Measurements from ENCODE around the gene UBD.

UBD gene

DNA sequence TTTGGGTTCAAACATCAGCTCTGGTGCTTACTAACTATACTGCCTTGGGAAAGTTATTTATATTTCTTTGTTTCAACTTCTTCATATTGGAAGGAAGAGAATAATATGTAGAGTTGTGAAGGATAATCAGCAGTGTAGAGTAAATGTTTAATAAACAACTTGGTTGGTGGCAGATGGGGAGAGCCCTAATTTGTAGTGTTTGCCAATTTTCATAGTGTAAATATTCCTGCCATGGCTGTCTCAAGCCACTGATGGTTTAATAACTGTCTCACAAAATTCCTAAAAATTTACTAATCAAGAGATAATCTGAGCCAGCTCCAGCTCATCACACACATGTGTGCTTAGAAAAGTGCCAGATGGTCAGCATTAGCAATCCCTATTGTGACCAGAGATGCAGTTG lies 25.3 kb upstream of the UBD start, which contains the start of gene OR2H2:
Gene OR2H2, plus strand, starts transcription at position 301 of the 400 bp plus-strand sequence. CDS start 2,824 bp downstream, outside the sequence.
- Histone ChIP-seq H3K27me3 (ENCODE audit: insufficient read depth, poor library complexity, severe bottlenecking) (no peaks in the 10 kb centered on the region), H3K27ac (replicated peaks) (no peak within 1 kb of the TSS), H3K4me3 (replicated peaks; ENCODE audit: insufficient read depth, low read length) (no peak within 1 kb of the TSS)
- TF ChIP-seq POLR2AphosphoS5 (IDR thresholded peaks at IDR 0.05; ENCODE audit: low read depth) (no peak), GABPA (IDR thresholded peaks at IDR 0.05; ENCODE audit: low read depth) (no peak), SPI1 (IDR thresholded peaks at IDR 0.05; ENCODE audit: borderline replicate concordance, low read depth) (no peak)
- TF ChIP-seq, protein P1, sequence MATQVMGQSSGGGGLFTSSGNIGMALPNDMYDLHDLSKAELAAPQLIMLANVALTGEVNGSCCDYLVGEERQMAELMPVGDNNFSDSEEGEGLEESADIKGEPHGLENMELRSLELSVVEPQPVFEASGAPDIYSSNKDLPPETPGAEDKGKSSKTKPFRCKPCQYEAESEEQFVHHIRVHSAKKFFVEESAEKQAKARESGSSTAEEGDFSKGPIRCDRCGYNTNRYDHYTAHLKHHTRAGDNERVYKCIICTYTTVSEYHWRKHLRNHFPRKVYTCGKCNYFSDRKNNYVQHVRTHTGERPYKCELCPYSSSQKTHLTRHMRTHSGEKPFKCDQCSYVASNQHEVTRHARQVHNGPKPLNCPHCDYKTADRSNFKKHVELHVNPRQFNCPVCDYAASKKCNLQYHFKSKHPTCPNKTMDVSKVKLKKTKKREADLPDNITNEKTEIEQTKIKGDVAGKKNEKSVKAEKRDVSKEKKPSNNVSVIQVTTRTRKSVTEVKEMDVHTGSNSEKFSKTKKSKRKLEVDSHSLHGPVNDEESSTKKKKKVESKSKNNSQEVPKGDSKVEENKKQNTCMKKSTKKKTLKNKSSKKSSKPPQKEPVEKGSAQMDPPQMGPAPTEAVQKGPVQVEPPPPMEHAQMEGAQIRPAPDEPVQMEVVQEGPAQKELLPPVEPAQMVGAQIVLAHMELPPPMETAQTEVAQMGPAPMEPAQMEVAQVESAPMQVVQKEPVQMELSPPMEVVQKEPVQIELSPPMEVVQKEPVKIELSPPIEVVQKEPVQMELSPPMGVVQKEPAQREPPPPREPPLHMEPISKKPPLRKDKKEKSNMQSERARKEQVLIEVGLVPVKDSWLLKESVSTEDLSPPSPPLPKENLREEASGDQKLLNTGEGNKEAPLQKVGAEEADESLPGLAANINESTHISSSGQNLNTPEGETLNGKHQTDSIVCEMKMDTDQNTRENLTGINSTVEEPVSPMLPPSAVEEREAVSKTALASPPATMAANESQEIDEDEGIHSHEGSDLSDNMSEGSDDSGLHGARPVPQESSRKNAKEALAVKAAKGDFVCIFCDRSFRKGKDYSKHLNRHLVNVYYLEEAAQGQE (IDR thresholded peaks at IDR 0.05; ENCODE audit: insufficient replicate concordance, low read depth), result no peak
- TF ChIP-seq, protein P2, sequence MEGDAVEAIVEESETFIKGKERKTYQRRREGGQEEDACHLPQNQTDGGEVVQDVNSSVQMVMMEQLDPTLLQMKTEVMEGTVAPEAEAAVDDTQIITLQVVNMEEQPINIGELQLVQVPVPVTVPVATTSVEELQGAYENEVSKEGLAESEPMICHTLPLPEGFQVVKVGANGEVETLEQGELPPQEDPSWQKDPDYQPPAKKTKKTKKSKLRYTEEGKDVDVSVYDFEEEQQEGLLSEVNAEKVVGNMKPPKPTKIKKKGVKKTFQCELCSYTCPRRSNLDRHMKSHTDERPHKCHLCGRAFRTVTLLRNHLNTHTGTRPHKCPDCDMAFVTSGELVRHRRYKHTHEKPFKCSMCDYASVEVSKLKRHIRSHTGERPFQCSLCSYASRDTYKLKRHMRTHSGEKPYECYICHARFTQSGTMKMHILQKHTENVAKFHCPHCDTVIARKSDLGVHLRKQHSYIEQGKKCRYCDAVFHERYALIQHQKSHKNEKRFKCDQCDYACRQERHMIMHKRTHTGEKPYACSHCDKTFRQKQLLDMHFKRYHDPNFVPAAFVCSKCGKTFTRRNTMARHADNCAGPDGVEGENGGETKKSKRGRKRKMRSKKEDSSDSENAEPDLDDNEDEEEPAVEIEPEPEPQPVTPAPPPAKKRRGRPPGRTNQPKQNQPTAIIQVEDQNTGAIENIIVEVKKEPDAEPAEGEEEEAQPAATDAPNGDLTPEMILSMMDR (IDR thresholded peaks at IDR 0.05; ENCODE audit: insufficient read depth, low read length), result no peak
- DNase-seq (ENCODE audit: low read depth in 1 of 2, low spot score in 1 of 2), result no peak

DNA sequence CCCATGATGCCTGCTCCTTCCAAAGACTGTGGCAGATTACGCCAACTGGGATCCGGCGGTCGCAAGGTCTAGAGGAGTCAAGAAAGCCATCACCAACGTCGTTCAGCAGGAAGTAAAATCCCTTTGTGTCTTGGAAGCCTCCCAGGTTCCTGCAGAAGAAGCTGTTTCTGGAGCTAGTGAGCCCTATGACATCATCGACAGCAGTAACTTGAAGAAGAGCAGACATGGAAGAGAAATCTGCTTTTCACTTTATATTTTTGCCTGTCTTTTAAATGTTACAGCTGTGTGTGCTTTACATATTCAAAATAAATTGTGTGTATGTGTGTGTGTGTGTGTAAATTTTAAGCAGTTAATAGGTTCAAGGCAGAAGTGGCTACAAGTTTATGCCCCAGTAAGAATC lies 18.0 kb upstream of the UBD start:
- no peak for DNase-seq (ENCODE audit: low read depth in 1 of 2, low spot score in 1 of 2)
- Histone ChIP-seq H3K27ac (replicated peaks) (no peak overlapping the region), H3K4me3 (replicated peaks; ENCODE audit: insufficient read depth, low read length) (no peak overlapping the region), H3K27me3 (ENCODE audit: insufficient read depth, poor library complexity, severe bottlenecking) (no peaks in the 10 kb centered on the region)
- TF ChIP-seq SPI1 (IDR thresholded peaks at IDR 0.05; ENCODE audit: borderline replicate concordance, low read depth) (no peak), GABPA (IDR thresholded peaks at IDR 0.05; ENCODE audit: low read depth) (no peak), POLR2AphosphoS5 (IDR thresholded peaks at IDR 0.05; ENCODE audit: low read depth) (no peak)
- TF ChIP-seq, protein P1 (IDR thresholded peaks at IDR 0.05; ENCODE audit: insufficient replicate concordance, low read depth), result no peak
- TF ChIP-seq, protein P2 (IDR thresholded peaks at IDR 0.05; ENCODE audit: insufficient read depth, low read length), result no peak

DNA sequence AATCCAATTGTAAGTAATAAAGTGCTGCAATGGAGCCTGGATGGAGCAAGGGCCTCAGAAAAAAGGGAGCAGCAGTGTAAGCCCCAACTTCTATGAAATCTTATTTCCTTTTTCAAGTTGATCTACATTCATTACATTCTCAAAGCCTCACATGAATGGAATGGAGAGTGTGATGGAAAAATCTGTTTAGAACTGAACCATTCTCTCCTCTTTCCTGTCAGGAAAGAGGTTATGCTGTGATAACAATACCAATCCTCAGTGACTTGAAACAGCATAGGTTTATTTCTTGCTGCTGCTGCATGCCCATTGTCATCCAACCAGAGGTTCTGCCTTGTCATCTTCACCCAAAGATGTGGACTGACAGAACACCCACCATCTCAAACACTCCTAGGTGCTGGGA lies 16.5 kb upstream of the UBD start:
- DNase-seq (ENCODE audit: low read depth in 1 of 2, low spot score in 1 of 2), result no peak
- Histone ChIP-seq H3K4me3 (replicated peaks; ENCODE audit: insufficient read depth, low read length) (no peak overlapping the region), H3K27ac (replicated peaks) (no peak overlapping the region), H3K27me3 (ENCODE audit: insufficient read depth, poor library complexity, severe bottlenecking) (peaks cover 3% of the 10 kb centered on the region)
- TF ChIP-seq GABPA (IDR thresholded peaks at IDR 0.05; ENCODE audit: low read depth) (no peak), SPI1 (IDR thresholded peaks at IDR 0.05; ENCODE audit: borderline replicate concordance, low read depth) (no peak), POLR2AphosphoS5 (IDR thresholded peaks at IDR 0.05; ENCODE audit: low read depth) (no peak)
- TF ChIP-seq, protein P2 (IDR thresholded peaks at IDR 0.05; ENCODE audit: insufficient read depth, low read length), result no peak
- TF ChIP-seq, protein P1 (IDR thresholded peaks at IDR 0.05; ENCODE audit: insufficient replicate concordance, low read depth), result no peak
